Measurements from ENCODE around the gene PPM1J.

- TF ChIP-seq, protein P1, sequence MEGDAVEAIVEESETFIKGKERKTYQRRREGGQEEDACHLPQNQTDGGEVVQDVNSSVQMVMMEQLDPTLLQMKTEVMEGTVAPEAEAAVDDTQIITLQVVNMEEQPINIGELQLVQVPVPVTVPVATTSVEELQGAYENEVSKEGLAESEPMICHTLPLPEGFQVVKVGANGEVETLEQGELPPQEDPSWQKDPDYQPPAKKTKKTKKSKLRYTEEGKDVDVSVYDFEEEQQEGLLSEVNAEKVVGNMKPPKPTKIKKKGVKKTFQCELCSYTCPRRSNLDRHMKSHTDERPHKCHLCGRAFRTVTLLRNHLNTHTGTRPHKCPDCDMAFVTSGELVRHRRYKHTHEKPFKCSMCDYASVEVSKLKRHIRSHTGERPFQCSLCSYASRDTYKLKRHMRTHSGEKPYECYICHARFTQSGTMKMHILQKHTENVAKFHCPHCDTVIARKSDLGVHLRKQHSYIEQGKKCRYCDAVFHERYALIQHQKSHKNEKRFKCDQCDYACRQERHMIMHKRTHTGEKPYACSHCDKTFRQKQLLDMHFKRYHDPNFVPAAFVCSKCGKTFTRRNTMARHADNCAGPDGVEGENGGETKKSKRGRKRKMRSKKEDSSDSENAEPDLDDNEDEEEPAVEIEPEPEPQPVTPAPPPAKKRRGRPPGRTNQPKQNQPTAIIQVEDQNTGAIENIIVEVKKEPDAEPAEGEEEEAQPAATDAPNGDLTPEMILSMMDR (IDR thresholded peaks at IDR 0.05; ENCODE audit: insufficient read depth, low read depth, low read length), result no peak
- no peak for TF ChIP-seq EZH2 (IDR thresholded peaks at IDR 0.05; ENCODE audit: insufficient read depth, low read length)
Observed at GRCh38 chr1:112693821-112694220, 21.3 kb downstream of the PPM1J start.
